ENCODE data around the gene MACROD2.

MACROD2 gene

GRCh38 chr20:14947946-14948345, 952.6 kb downstream of the MACROD2 start:
- H3K27ac ChIP-seq = no peak overlapping the region
- TF ChIP-seq CTCF (conservative IDR thresholded peaks at IDR 0.05) (no peak), ZFX (IDR thresholded peaks at IDR 0.05) (no peak)

GRCh38 chr20:14948416-14948815, 953.1 kb downstream of the MACROD2 start:
- H3K27ac ChIP-seq = no peak overlapping the region
- TF ChIP-seq ZFX (IDR thresholded peaks at IDR 0.05) = no peak
- peak; percentile 26; the same call in 1 of the 2 replicates for TF ChIP-seq CTCF (conservative IDR thresholded peaks at IDR 0.05)

GRCh38 chr20:14950633-14951032, 955.3 kb downstream of the MACROD2 start:
- no peak for TF ChIP-seq ZFX (IDR thresholded peaks at IDR 0.05)
- TF ChIP-seq CTCF (conservative IDR thresholded peaks at IDR 0.05) = no peak
- no peak overlapping the region for H3K27ac ChIP-seq

GRCh38 chr20:14951105-14951504, 955.8 kb downstream of the MACROD2 start:
- H3K27ac ChIP-seq = no peak overlapping the region
- TF ChIP-seq ZFX (IDR thresholded peaks at IDR 0.05) (no peak), CTCF (conservative IDR thresholded peaks at IDR 0.05) (no peak)

GRCh38 chr20:14951707-14952418, 956.5 kb downstream of the MACROD2 start:
- no peak overlapping the region for H3K27ac ChIP-seq
- no peak for TF ChIP-seq ZFX (IDR thresholded peaks at IDR 0.05)

GRCh38 chr20:14953736-14954135, 958.4 kb downstream of the MACROD2 start:
- no peak overlapping the region for H3K27ac ChIP-seq
- TF ChIP-seq CTCF (conservative IDR thresholded peaks at IDR 0.05) = no peak
- TF ChIP-seq ZFX (IDR thresholded peaks at IDR 0.05) = no peak

- TF ChIP-seq CTCF (conservative IDR thresholded peaks at IDR 0.05) (no peak), ZFX (IDR thresholded peaks at IDR 0.05) (no peak)
- H3K27ac ChIP-seq = no peak overlapping the region
Observed at GRCh38 chr20:14955399-14955798, 960.1 kb downstream of the MACROD2 start.

GRCh38 chr20:14956026-14956425, 960.7 kb downstream of the MACROD2 start:
- no peak overlapping the region for H3K27ac ChIP-seq
- no peak for TF ChIP-seq ZFX (IDR thresholded peaks at IDR 0.05)
- TF ChIP-seq CTCF (conservative IDR thresholded peaks at IDR 0.05) = no peak
